Urinary bladder (tissue), 4 donors: ENCODE data around the gene KRTAP3-2. TPM values are rescaled to one million over a fixed set of nuclear protein-coding genes. Genes with fewer than 3 reads are reported as not detected.

Source experiments
- DNase-seq: peaks from one replicate; pipeline ENCODE4 v3.0.0-alpha.2; 2015; ENCODE audit errors: extremely low spot score
- H3K27ac ChIP-seq: one replicate; pipeline ENCODE4 v1.5.1; 2013; ENCODE audit warnings: low read depth, mild to moderate bottlenecking, moderate library complexity
- H3K36me3 ChIP-seq: one replicate; pipeline ENCODE4 v1.6.1; 2013; ENCODE audit warnings: mild to moderate bottlenecking, moderate library complexity; ENCODE audit not compliant: insufficient read depth
- H3K4me1 ChIP-seq: one replicate; pipeline ENCODE4 v1.6.1; 2013; ENCODE audit warnings: mild to moderate bottlenecking, moderate library complexity; ENCODE audit not compliant: insufficient read depth
- H3K4me3 ChIP-seq: one replicate; pipeline ENCODE4 v1.5.1; 2013; ENCODE audit warnings: low read depth, low read length
- WGBS: extraction: QIAGEN DNeasy Blood & Tissue Kit; methylation state at CpG from one replicate; pipeline ENCODE4 v1.1.7; 2013; 5-methylcytosine and 5-hydroxymethylcytosine counted together
- polyA plus RNA-seq: library from polyadenylated mRNA; stranded (reverse); fragments of 200-250 nt; gene quantifications from one replicate; pipeline ENCODE4 v1.2.3, GENCODE V29; 2013
- total RNA-seq: library from RNA; depleted of rRNA; stranded (reverse); fragments of >200 nt; gene quantifications from one replicate; pipeline ENCODE4 v1.2.3, GENCODE V29; 2014
- donor health status: healthy with polysubstance abuse.
- donor health status: healthy.

KRTAP3-2 gene
- total and polyA plus RNA-seq, 2 donors = not detected

DNA sequence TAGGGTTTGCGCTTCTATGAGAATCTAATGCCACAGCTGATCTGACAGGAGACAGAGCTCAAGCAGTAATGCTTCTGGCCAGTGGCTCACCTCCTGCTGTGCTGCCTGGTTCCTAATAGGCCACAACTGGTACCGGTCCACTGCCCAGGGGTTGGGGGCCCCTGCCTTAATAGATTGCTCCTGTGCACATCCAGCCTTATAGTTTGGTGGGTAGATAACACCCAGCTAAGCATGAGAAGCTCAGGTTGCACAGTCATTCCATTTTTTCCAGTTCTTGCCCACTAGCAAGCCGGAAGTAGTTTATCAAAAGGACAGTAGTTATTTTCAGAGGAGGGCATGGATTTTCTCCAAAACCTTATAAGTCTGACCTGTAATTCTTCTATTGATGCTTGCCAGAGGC is 19.7 kb upstream of the KRTAP3-2 start:
- Histone ChIP-seq H3K4me1 (no peaks in the 10 kb centered on the region), H3K27ac (no peak overlapping the region), H3K36me3 (no peaks in the 10 kb centered on the region), H3K4me3 (no peak overlapping the region)
- DNase-seq = no peak
- 93% methylated on average over 3 of the region's 3 CpGs for WGBS

DNA sequence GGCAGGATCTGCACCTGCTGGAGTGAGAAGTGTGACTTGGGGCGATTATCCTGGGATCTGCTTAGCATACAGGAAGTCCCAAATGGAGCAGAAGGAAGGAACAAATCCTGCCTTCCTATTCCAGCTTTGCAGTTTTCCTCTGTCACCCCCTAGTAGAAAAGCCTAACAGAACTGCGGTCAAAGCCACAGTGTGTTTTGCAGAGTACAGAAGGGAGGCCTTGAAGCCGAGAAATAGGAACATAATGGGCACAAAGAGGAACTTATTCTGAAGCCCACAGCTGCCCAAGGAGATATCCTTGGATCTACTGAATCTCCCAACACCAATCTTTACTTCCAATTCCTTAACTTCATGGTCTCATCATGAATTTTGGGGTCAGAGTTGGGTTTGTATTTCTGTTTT is 18.8 kb upstream of the KRTAP3-2 start:
- WGBS = 84% methylated on average over 3 of the region's 3 CpGs
- no peak for DNase-seq

DNA sequence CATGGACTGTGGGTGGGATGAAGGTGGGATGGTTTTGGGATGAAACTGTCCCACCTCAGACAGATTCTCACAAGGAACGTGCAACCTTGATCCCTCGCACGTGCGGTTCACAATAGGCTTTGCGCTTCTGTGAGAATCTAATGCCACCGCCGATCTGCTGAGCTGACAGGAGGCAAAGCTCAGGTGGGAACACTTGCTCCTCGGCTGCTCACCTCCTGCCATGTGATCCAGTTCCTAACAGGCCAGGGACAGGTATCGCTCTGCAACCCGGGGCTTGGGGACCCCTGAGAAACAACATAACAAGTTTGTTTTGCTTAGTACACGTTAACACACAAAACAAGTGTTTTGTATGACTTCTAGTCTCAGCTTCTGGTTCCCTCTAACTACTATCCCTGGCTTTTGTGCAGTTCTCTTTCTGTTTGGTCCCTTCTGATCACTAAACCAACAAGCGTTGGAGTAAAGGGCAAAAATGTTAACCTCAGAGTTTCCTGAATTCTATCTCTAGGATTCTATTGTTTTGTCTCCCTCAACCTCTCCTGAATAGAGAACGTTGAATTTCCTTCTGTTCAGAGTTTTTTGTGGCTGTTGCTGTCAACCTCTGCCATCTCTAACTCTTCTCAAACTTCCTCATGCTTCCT is 17.0 kb upstream of the KRTAP3-2 start:
- WGBS = 84% methylated on average over 13 of the region's 13 CpGs
- no peaks in the 10 kb centered on the region for H3K4me1 ChIP-seq
- no peak for DNase-seq
- no peak overlapping the region for H3K4me3 ChIP-seq
- no peaks in the 10 kb centered on the region for H3K36me3 ChIP-seq
- H3K27ac ChIP-seq = no peak overlapping the region

More for the DNA sequence above, 18.8 kb upstream of the KRTAP3-2 start:
- Histone ChIP-seq H3K27ac (no peak overlapping the region), H3K36me3 (no peaks in the 10 kb centered on the region), H3K4me3 (no peak overlapping the region), H3K4me1 (no peaks in the 10 kb centered on the region)

DNA sequence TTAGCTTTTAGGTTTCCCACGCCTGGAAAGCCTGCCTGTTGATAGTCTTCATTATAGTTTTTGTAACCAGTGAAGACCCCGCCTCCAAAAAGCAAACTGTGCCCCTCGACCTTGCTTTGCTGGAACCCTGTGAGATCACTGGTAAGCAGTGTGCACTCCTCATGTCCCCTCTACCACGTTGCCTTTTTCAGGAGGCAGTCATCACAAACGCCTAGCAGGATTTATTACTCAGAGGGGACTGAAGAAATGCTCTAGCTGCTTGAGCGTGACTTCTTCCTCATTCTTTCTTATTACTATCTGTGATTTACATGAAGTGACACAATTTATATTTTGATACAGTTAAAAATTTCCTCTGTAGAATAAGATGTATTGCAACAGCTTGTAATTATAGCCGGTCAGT is 15.7 kb upstream of the KRTAP3-2 start:
- no peaks in the 10 kb centered on the region for H3K4me1 ChIP-seq
- H3K27ac ChIP-seq = no peak overlapping the region
- 57% methylated on average over 7 of the region's 7 CpGs for whole genome bisulfite sequencing
- no peak overlapping the region for H3K4me3 ChIP-seq
- no peak for DNase-seq
- H3K36me3 ChIP-seq = no peaks in the 10 kb centered on the region

DNA sequence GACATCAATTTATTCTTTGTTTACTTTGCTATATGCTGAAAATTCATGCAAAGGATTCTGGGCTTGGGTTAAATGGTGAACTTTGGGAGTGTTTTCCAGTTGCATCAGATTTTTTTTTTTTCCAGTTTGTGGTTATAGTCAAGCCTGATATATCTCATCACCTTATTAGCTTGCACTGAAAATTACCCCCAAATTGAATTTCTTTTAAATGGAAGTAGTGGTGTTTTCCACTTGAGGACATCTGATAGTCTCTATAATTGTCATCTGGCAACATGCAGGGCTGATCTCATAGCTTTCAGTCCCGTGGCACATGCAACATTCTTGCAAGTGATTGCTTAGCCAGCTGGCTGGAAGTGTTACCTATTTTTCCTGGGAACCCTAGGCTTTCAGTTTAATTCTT is 13.9 kb upstream of the KRTAP3-2 start:
- no peak for DNase-seq
- Histone ChIP-seq H3K27ac (no peak overlapping the region), H3K36me3 (no peaks in the 10 kb centered on the region), H3K4me1 (no peaks in the 10 kb centered on the region), H3K4me3 (no peak overlapping the region)
- WGBS = 29% methylated on average over 1 of the region's 1 CpG

DNA sequence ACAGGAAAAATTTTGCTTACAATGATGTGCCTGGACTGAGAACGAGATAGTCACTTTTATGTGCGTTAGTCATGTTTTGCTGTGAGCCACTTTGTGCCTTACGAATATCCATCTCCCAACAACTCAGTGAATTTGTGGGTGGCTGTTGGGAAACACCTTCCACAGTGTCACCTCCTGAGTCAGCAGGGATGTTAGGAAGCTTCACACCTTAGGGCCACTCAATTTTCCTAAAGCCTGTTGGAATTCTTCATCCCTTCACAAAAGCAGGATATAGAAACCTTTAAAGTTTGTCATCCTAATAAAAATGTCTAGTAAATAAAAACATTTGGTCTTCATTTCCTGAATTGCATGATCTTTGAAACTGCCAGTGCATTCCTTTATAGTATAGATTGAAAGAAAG is 13.5 kb upstream of the KRTAP3-2 start:
- no peaks in the 10 kb centered on the region for H3K4me1 ChIP-seq
- WGBS = 44% methylated on average over 3 of the region's 3 CpGs
- H3K4me3 ChIP-seq = no peak overlapping the region
- H3K27ac ChIP-seq = no peak overlapping the region
- DNase-seq = no peak
- no peaks in the 10 kb centered on the region for H3K36me3 ChIP-seq

DNA sequence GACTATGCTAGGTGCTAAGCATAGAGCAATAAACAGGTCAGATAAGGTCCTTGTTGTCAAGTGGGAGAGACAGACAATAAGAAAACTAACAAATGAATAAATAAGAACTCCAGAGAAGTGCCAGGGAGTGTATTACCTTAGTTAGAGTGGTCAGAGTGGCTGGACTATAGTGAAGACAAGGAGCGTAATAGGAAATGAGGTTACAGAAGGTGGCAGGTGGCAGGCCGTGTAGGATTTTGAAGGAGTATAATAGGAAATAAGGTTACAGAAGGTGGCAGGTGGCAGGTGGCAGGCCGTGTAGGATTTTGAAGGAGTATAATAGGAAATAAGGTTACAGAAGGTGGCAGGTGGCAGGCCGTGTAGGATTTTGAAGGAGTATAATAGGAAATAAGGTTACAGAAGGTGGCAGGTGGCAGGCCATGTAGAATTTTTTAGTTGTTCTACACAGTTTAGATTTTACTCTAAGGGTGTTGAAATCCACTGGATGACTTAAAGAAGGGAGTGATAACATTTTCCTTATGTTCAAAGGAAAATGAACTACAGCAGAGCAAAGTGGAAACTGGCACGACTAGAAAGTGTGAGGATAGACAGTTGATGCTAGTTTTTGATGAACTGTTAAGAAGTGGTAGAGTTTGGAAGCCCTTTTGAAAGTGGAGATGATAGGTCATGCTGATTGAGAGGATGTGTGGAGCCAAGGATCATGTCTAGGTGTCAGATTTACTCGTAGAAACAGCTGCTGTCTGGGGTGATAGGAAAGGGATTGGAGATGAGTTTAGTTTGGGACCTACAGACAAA is 12.8 kb upstream of the KRTAP3-2 start:
- no peak for DNase-seq
- no peak overlapping the region for H3K27ac ChIP-seq
- 71% methylated on average over 6 of the region's 6 CpGs for WGBS

DNA sequence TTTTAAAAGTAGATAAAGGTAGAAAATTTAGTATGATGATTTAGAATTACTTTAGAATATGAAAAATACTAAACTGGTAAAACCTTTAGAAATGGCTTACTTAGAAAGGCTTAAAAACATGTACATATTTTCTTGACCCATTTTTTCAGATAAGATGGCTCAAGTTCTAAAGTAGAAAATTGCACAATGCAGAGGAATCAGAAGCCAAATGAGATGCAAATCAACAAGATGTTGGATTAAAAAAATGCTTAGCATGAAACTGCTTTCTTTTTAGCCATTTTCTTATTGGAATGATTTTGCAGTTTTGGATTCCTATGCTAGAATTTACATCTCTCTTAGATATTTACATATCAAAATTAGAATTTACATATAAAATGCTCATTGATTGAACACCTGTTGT is 10.7 kb upstream of the KRTAP3-2 start:
- Histone ChIP-seq H3K36me3 (no peaks in the 10 kb centered on the region), H3K4me1 (no peaks in the 10 kb centered on the region), H3K27ac (no peak overlapping the region), H3K4me3 (no peak overlapping the region)
- DNase-seq = no peak

More for the DNA sequence above, 12.8 kb upstream of the KRTAP3-2 start:
- Histone ChIP-seq H3K4me1 (no peaks in the 10 kb centered on the region), H3K4me3 (no peak overlapping the region), H3K36me3 (no peaks in the 10 kb centered on the region)

DNA sequence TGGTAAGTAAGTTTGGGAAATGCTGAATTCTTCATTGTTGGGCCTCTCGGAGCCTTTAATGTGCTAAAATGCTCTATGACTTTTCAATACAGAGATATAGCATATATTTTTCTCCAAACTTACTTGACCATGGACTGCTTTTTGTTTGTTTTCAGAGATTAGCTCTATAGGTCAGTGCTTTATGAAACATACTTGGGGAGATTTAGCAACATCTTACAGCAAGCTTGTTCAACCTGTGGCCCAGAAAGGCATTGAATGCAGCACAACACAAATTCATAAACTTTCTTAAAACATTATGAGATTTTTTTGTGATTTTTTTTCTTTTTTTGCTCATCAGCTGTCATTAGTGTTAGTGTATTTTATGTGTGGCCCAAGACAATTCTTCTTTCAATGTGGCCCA is 10.2 kb upstream of the KRTAP3-2 start:
- H3K4me1 ChIP-seq = no peaks in the 10 kb centered on the region
- no peak overlapping the region for H3K4me3 ChIP-seq
- 82% methylated on average over 1 of the region's 1 CpG for WGBS
- no peak overlapping the region for H3K27ac ChIP-seq
- no peak for DNase-seq
- H3K36me3 ChIP-seq = no peaks in the 10 kb centered on the region

DNA sequence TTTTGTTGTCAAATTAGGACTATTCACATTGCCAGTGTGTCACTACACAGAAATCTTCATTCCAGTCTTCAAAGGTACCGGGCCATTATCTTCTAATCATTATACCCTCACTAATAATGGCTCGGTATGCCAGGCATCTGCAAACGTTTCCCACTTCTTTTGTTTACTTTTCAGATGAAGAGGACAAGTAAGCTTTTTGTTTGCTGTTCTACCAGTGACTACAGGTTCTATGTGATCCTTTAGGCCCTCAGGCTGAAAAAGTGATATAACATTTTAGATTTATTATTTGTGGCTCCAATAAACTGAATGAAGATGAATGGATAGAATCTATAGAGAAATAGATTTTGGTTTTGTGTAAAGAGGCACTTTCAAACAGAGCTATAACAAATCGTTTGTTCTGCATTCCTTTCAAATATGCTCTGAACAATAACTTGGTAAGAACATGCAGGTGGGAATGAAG is 9.6 kb upstream of the KRTAP3-2 start:
- DNase-seq = no peak
- Histone ChIP-seq H3K4me1 (no peaks in the 10 kb centered on the region), H3K27ac (no peak overlapping the region), H3K4me3 (no peak overlapping the region), H3K36me3 (no peaks in the 10 kb centered on the region)
- 40% methylated on average over 4 of the region's 4 CpGs for WGBS

DNA sequence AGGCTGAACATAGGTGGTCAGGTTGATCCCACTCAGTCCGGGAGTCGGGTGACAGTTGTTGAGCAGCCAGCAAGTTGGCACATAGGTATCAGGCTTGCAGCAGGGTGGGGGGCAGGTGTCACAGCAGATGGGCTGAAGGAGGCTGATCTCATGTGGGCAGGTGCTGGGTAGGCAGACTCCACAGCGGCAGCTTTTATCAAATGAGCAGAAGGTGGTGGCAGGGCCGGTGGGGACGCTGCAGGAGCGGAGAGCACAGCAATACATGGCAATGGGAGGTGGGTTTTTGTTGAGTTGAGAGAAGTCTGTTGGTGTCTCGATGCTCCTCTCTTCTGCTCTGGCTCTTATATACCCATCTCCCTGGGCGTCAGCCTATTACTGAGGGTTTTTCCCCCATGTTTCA is 9.1 kb upstream of the KRTAP3-2 start, which contains the start of gene KRTAP3-1:
TSS of gene KRTAP3-1 (minus strand) at position 318 of the 400 bp plus-strand sequence. CDS start at position 264, 54 bp downstream.
- H3K4me1 ChIP-seq = no peaks in the 10 kb centered on the region
- 83% methylated on average over 8 of the region's 8 CpGs for WGBS
- no peak within 1 kb of the TSS for H3K4me3 ChIP-seq
- DNase-seq = no peak
- no peaks in the 10 kb centered on the region for H3K36me3 ChIP-seq
- no peak within 1 kb of the TSS for H3K27ac ChIP-seq

DNA sequence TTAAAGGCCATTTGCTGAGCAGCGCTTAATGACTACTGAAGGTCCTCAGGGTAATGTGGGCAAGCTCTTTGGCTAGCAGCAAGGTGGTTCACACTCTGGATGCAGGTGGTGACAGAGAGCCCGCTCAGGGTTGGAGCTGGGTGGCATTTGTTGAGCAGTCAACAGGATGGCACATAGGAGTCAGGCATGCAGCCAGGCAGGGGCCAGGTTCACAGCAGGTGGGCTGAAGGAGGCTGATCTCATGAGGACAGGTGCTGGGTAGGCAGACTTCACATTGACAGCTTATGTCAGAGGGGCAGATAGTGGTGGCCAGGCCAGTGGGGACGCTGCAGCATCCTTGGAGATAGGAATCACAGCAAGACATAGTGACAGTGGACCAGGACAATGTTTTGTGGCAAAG is 4.7 kb upstream of the KRTAP3-2 start:
- DNase-seq = no peak

DNA sequence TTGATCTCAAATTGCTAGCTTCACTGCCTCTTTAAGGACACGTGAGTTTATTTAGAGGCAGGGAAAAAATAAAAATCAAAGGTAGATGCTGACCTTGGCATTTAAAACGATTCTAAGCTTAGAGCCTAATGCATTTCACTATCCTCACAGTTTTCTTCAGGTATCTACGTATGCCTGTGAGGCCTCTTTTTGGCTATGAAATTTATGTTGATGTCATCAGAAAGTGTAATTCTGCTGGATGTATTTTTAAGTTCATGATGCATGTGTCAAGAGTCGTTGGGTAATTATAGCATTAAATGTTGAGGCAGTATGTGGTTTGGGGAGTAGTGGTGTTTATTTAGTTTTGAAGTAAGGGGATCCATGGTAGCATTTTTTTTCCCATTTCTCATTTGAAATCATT is 4.2 kb upstream of the KRTAP3-2 start:
- DNase-seq = no peak
- Histone ChIP-seq H3K36me3 (no peaks in the 10 kb centered on the region), H3K4me3 (no peak overlapping the region), H3K27ac (no peak overlapping the region), H3K4me1 (no peaks in the 10 kb centered on the region)
- WGBS = 66% methylated on average over 4 of the region's 4 CpGs

More for the DNA sequence above, 4.7 kb upstream of the KRTAP3-2 start:
- Histone ChIP-seq H3K4me1 (no peaks in the 10 kb centered on the region), H3K4me3 (no peak overlapping the region), H3K27ac (no peak overlapping the region), H3K36me3 (no peaks in the 10 kb centered on the region)
- 84% methylated on average over 3 of the region's 3 CpGs for whole genome bisulfite sequencing

DNA sequence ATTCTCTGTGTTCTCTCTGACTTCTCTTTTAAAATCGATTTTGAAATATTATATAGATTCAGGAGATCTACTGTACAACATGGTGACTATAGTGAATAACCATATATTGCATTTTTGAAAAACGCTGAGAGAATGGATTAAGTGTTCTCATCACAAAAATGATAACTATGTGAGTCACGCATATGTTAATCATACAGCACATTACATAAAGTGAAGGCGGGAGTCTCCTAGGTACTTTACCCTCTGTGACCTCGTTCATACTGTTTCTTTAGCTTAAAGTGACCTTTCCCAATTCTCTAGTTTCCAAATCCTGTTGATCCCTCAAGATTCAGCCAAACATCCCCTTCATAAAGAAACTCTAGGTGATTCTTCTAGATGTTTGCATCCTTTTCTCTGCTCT is 3.1 kb upstream of the KRTAP3-2 start:
- H3K4me1 ChIP-seq = no peaks in the 10 kb centered on the region
- no peak overlapping the region for H3K4me3 ChIP-seq
- 39% methylated on average over 5 of the region's 5 CpGs for WGBS
- H3K27ac ChIP-seq = no peak overlapping the region
- DNase-seq = no peak
- H3K36me3 ChIP-seq = no peaks in the 10 kb centered on the region
